Ishikawa (cell line): ENCODE measurements around the gene CCDC192.

Source experiments
- FOXM1 ChIP-seq: IDR thresholded peaks from 2 replicates; pipeline ENCODE4 v1.6.1; 2012; ENCODE audit warnings: low read depth, borderline replicate concordance
- NFIC ChIP-seq: IDR thresholded peaks from 2 replicates; pipeline ENCODE4 v1.6.1; 2012
- TAF1 ChIP-seq: IDR thresholded peaks from 2 replicates; pipeline ENCODE4 v1.6.1; 2012; ENCODE audit warnings: low read depth, mild to moderate bottlenecking
- TCF12 ChIP-seq: IDR thresholded peaks from 2 replicates; pipeline ENCODE4 v1.6.1; 2012; ENCODE audit warnings: low read depth

GRCh38 chr5:127962491-127962890 lies 259.3 kb downstream of the CCDC192 start:
- TF ChIP-seq FOXM1 (no peak), NFIC (no peak), TAF1 (no peak), TCF12 (no peak)
